Stomach smooth muscle (tissue), 2 donors: ENCODE data around the gene PTPRM.
"Not testable (repeated sequence)": the region's sequence is repeated elsewhere in the genome, so short reads cannot be mapped to it uniquely, and the experiment has no call there.

Experiments used
- H3K27ac ChIP-seq: one replicate; pipeline ENCODE4 v1.7.0; 2013; ENCODE audit warnings: mild to moderate bottlenecking, low read length, inconsistent platforms
- H3K27me3 ChIP-seq, 2 donors: one replicate each; pipeline ENCODE4 v1.7.0; 2013; ENCODE audit warnings: low read length in 2 of 2; ENCODE audit not compliant: insufficient read depth in 2 of 2, control insufficient read depth in 1 of 2
- H3K36me3 ChIP-seq, 2 donors: one replicate each; pipeline ENCODE4 v1.7.0; 2013; ENCODE audit warnings: low read length in 2 of 2; ENCODE audit not compliant: control insufficient read depth in 2 of 2, insufficient read depth in 2 of 2
- H3K4me1 ChIP-seq: one replicate; pipeline ENCODE4 v1.7.0; 2013; ENCODE audit warnings: low read length; ENCODE audit not compliant: control insufficient read depth, insufficient read depth
- H3K4me3 ChIP-seq, 2 donors: one replicate each; pipeline ENCODE4 v1.7.0; 2013; ENCODE audit warnings: low read length in 2 of 2
- H3K9ac ChIP-seq, 2 donors: one replicate each; pipeline ENCODE4 v1.7.0; 2013; ENCODE audit warnings: low read length in 2 of 2, mild to moderate bottlenecking in 1 of 2
- H3K9me3 ChIP-seq, 2 donors: one replicate each; pipeline ENCODE4 v1.7.0; 2013; ENCODE audit warnings: low read length in 2 of 2; ENCODE audit not compliant: control insufficient read depth in 2 of 2
- donor health status: healthy.
- donor health status: Pancreatic carcinoma.

Gene PTPRM

DNA sequence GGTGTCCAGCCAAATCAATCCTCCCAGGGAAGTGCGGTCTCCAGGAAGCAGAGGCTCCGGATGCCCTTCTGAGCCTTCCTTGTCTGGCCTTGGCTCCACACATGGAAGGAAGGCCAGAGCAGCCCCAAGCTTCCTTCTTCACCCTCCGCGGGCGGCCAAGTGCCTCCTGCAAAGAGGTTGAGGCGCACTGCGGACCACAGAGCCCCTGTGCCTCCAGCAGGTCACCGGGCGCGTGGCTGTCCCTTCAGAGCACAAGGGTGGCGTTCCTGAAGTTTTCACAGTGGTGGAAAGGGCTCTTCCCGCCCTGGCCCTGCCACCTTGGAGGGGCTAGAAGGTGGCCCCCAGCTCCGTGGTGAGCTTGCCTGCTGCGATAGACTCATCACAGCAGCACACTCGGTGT lies 866.2 kb downstream of the PTPRM start:
- Histone ChIP-seq H3K9ac (no peak overlapping the region), H3K27ac (no peak overlapping the region), H3K4me1 (no peaks in the 10 kb centered on the region), H3K36me3 (no peaks in the 10 kb centered on the region), H3K27me3 (no peaks in the 10 kb centered on the region), H3K4me3 (no peak overlapping the region), H3K9me3 (no peaks in the 10 kb centered on the region)

DNA sequence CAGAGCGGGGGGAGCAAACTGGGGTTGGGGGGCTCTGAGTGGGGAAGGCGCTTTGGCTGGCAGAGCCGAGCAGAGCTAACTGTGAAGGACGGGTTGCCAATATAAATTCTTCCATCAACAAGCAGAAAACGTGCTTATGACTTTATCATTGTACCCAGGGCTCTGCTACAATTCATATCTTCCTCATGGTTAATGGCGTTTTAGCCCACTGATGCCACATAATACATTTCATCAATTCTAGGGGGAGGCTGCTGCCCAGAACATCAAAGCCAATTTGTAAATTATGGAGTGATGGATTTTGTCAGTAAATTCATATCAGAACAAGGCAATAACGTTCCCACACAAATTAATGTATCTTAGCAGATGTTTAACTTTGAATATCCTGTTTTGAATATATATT lies 866.7 kb downstream of the PTPRM start:
- Histone ChIP-seq H3K4me3 (no peak overlapping the region), H3K27me3 (no peaks in the 10 kb centered on the region), H3K36me3 (no peaks in the 10 kb centered on the region), H3K9ac (no peak overlapping the region), H3K9me3 (peaks cover 0 to under 1% of the 10 kb centered on the region in 2 donors), H3K27ac (no peak overlapping the region), H3K4me1 (no peaks in the 10 kb centered on the region)

DNA sequence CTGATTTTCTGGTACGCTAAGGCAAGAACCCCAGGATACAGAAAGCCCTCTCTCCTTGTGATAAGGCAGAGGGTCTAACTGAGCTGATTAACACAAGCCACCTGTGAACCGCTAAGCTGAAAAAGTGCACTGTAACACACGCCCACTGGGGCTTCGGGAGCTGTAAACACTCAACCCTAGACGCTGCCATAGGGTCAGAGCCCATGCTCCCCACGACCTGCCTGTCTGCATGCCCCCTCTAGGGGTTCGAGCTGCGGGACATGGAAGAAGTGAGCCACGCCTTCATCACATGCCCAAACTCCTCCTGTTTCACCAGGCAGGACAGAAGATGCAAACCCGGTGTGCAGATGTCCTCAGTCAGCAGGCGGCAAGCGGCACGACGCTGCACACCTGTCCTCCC lies 868.3 kb downstream of the PTPRM start:
- H3K9ac ChIP-seq: no peak overlapping the region
- no peaks in the 10 kb centered on the region for H3K36me3 ChIP-seq
- peaks cover 2 to 8% of the 10 kb centered on the region in 2 donors for H3K9me3 ChIP-seq
- no peaks in the 10 kb centered on the region for H3K4me1 ChIP-seq
- no peaks in the 10 kb centered on the region for H3K27me3 ChIP-seq
- no peak overlapping the region for H3K27ac ChIP-seq
- H3K4me3 ChIP-seq: no peak overlapping the region

DNA sequence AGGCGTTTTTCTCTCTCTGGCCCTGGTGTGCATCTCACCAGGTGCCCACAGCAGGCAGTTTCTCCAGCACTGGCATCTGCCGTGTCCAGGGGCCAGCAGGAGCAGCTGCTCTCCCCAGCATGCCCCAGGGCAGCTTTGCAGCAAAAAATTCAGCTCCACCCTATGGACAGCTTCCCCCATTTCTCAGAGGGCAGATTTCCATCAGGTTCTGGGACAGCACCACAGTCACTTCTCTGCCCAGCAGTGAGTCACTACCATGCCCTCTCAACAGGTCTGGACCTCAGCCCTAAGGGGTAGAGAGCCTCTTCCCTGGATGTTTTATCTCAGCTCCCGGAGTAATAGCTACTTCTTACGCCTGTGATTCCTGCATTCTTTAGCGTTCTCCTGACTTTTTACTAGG lies 871.9 kb downstream of the PTPRM start:
- Histone ChIP-seq H3K36me3 (no peaks in the 10 kb centered on the region), H3K27me3 (no peaks in the 10 kb centered on the region), H3K9me3 (peaks cover 6 to 8% of the 10 kb centered on the region in 2 donors), H3K4me1 (no peaks in the 10 kb centered on the region), H3K27ac (no peak overlapping the region), H3K9ac (no peak overlapping the region), H3K4me3 (no peak overlapping the region)

DNA sequence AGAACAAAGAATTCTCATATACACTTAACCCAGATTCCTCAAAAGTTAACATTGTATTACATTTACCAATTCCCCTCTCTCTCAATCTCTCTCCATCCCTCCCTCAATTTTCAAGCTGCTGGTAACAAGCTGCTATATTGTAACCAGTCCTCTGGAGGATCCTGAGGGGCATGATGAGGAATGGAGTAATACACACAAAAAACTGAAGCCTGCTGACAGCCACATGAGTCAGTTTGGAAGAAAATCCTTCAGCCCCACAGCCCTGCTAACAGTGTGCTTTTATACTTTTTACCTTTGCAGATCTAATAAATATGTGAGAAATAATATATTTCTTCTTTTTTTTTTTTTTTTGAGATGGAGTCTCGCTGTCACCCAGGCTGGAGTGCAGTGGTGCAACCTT lies 876.4 kb downstream of the PTPRM start:
- no peaks in the 10 kb centered on the region for H3K27me3 ChIP-seq

DNA sequence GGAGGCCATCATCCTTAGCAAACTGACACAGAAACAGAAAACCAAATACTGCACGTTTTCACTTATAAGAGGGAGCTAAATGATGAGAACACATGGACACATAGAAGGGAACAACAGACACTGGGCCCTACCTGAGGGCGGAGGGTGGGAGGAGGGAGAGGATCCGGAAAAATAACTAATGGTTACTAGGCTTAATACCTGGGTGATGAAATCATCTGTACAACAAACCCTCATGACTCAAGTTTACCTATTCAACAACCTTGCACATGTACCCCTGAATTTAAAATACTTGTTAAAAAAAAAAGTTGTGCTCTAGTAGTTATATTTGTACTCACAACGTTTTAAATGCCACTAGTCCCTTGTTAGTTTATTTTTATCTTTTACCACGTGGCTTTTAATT lies 879.8 kb downstream of the PTPRM start:
- not testable (repeated sequence) for H3K9ac ChIP-seq, H3K27ac ChIP-seq, H3K27me3 ChIP-seq, H3K4me3 ChIP-seq, H3K9me3 ChIP-seq, H3K36me3 ChIP-seq, H3K4me1 ChIP-seq

More for the DNA sequence above, 876.4 kb downstream of the PTPRM start:
- H3K4me3 ChIP-seq: no peak overlapping the region
- no peaks in the 10 kb centered on the region for H3K36me3 ChIP-seq
- H3K9ac ChIP-seq: no peak overlapping the region
- peaks cover 6 to 8% of the 10 kb centered on the region in 2 donors for H3K9me3 ChIP-seq
- H3K27ac ChIP-seq: no peak overlapping the region
- H3K4me1 ChIP-seq: no peaks in the 10 kb centered on the region

DNA sequence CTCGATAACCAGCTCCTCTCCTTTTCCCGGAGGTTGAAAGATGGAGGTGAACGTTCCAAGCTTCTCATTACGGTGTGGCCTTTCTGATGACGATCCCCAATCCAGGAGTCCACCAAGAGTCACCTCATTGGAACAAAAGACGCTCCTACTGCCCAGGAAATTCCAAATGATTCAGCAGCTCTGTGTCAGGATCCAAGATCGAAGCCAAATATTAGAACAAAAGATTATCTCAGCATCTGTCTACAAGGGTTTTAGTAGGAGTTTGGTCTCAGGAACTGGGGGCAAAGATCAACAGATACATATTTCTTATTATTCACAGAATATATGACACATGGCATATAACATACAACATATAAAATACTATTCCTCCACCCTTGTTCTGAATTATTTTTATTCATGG lies 881.0 kb downstream of the PTPRM start:
- Histone ChIP-seq H3K36me3 (no peaks in the 10 kb centered on the region), H3K9me3 (no peaks in the 10 kb centered on the region), H3K27me3 (no peaks in the 10 kb centered on the region), H3K4me3 (no peak overlapping the region), H3K27ac (no peak overlapping the region), H3K9ac (no peak overlapping the region), H3K4me1 (no peaks in the 10 kb centered on the region)

DNA sequence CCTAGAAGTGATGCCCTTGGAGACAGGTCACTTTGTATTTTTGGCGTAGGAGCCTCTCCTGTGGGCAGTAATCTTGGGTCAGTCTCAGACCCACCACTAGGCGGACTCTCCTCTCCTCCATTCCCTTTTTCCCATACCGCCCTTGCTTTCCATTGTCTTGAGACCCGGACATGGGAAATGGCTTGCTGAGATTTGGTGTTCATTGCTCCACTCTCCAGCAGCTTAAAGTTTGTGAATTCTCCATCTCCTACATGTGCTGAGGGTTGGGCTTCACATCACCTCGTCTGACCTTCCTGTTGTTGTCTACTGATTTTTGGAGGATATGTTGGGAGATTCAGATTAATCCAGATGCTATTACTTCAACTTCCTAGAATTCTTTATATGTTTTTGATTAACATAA lies 882.9 kb downstream of the PTPRM start:
- no peaks in the 10 kb centered on the region for H3K4me1 ChIP-seq
- no peak overlapping the region for H3K4me3 ChIP-seq
- H3K9ac ChIP-seq: no peak overlapping the region
- no peaks in the 10 kb centered on the region for H3K36me3 ChIP-seq
- no peaks in the 10 kb centered on the region for H3K27me3 ChIP-seq
- H3K27ac ChIP-seq: no peak overlapping the region
- no peaks in the 10 kb centered on the region for H3K9me3 ChIP-seq

DNA sequence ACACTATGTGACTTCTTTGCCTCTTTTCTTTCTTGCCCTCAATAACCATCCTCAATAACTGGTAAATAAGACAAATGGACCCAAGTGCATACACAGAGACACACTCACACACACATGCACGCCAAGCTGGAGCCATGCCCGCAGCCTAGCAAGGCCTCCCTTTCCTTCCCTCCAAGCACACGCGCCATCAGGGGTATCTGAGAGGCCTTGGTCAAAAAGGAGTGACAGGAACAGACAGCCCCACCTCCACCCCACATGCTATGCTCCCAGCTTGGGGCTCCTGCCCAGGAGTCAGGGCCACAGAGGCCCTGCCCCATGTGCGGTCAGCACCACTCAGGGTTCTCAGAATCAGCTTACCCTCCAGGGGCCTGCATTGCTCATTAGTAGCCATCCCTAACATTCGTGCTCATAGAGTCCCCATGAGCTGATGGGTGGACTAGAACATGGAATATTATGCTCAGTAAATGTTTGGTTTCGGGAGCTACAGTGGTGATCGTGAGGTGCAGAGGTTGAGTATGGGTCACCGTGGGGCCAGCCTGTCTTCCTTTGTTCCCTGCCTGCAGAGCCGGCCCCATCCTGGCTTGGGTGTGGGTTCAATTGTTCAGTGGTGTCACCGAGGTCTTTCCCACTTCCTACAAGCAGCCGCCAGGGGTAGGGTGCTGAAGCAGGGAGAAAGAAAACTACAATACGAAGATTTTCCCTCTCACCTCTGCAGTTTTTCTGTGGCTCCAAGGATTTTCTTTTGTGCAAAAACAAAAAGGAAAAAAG lies 884.0 kb downstream of the PTPRM start:
- H3K27ac ChIP-seq: no peak overlapping the region
- H3K4me1 ChIP-seq: no peaks in the 10 kb centered on the region
- no peaks in the 10 kb centered on the region for H3K36me3 ChIP-seq
- H3K9me3 ChIP-seq: no peaks in the 10 kb centered on the region
- no peak overlapping the region for H3K9ac ChIP-seq
- H3K4me3 ChIP-seq: no peak overlapping the region
- no peaks in the 10 kb centered on the region for H3K27me3 ChIP-seq

DNA sequence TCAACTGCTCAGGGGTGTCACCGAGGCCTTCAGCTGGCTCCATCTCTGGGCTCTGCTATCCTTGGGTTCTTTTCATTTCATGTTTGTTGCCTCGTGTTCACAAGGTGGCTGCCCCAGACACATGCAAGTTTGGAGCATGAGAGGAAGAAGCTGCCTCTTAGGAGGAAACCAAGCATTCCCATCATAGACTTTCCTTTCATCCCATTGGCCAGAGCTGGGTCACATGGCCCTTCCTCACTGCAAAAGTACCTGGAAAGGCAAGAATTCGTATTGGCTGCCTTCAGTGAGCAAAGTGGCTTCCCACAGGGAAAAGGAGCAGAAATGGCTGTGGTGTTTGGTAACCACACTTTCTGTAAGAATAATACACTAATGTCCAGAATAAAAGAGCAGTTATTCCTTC lies 886.4 kb downstream of the PTPRM start:
- no peak overlapping the region for H3K27ac ChIP-seq
- no peak overlapping the region for H3K9ac ChIP-seq
- H3K4me1 ChIP-seq: no peaks in the 10 kb centered on the region
- H3K4me3 ChIP-seq: no peak overlapping the region
- no peaks in the 10 kb centered on the region for H3K36me3 ChIP-seq
- H3K9me3 ChIP-seq: no peaks in the 10 kb centered on the region
- H3K27me3 ChIP-seq: no peaks in the 10 kb centered on the region

DNA sequence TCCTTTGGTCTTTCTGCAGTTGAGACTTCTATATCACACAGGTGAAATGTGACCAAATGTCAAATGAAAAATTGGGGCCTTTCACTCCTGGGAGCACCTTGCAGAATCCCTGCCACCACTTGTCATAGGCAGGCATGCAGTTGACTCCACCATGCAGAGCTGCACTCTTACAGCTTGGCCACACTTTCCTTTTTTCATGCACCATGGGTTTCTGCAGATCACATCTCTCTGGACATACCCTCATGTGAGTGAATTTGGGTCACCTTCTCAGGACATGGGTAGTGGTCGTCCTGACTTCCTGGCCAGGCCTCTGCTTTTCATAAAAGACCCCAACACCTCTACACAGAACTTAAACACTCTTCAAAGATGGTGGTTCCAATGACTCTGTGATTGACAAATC lies 887.0 kb downstream of the PTPRM start:
- H3K36me3 ChIP-seq: no peaks in the 10 kb centered on the region
- no peak overlapping the region for H3K9ac ChIP-seq
- H3K4me3 ChIP-seq: no peak overlapping the region
- no peaks in the 10 kb centered on the region for H3K27me3 ChIP-seq
- no peaks in the 10 kb centered on the region for H3K4me1 ChIP-seq
- H3K9me3 ChIP-seq: no peaks in the 10 kb centered on the region
- H3K27ac ChIP-seq: no peak overlapping the region
